Heart left ventricle (tissue), 13 donors: ENCODE measurements around the gene SEMA6A.

Experiments used
- CTCF ChIP-seq, 12 donors: fragments of 200-600 bp; sonication (generic) in 4 of 12; IDR thresholded peaks; one replicate each; pipeline versions ENCODE4 v1.5.0 to v1.8.0; 2018 to 2022; ENCODE audit warnings: antibody characterized with exemption in 12 of 12, mild to moderate bottlenecking in 5 of 12
- POLR2A ChIP-seq, 2 donors: fragments of 450-650 bp; IDR thresholded peaks; one replicate each; pipeline ENCODE4 v1.6.1; 2017; ENCODE audit warnings: antibody characterized with exemption in 2 of 2, mild to moderate bottlenecking in 2 of 2, moderate library complexity in 2 of 2
- donor health status: ischemic (EF 13 %, LVEDD 7.1; RV severe dilation, severe dysfunction).
- donor health status: DM: no; HTN: yes; CAD: no.
- donor health status: DM: no; HTN: no; CAD: no.
- donor health status: ischemic (EF 25% LVEDD 6.9; RV normal size, moderate dysfunction).
- donor health status: ischemic (EF 25% LVEDD 5.7; RV mildly dilated, moderate dysfunction).
- donor health status: ischemic (EF 35%, LVEDD 5.7; RV mildly dilated, moderate dysfunction).
- donor health status: nonischemic (EF 11% LVEDD 7.7; RV severe dilation, severe dysfunction).
- donor health status: DM: yes; HTN: yes; CAD: no.
- donor health status: PGD.
- donor health status: ischemic (EF 29% LVEDD 5.4; RV normal size, mild dysfunction).
- donor health status: nonischemic (EF 23%, LVEDD 6.1; RV moderate dilation, normal function).

GRCh38 chr5:116482394-116482793, 92.2 kb downstream of the SEMA6A start:
- no peak for TF ChIP-seq POLR2A (IDR thresholded peaks at IDR 0.05)
- no peak for TF ChIP-seq CTCF (IDR thresholded peaks at IDR 0.05)
